NB4 (cell line): Measurements from ENCODE around the gene TEX22.

Experiments used
- CTCF ChIP-seq: IDR thresholded peaks from one replicate; pipeline ENCODE4 v1.5.1; 2012; ENCODE audit warnings: low read depth, low read length
- POLR2A ChIP-seq: IDR thresholded peaks from 2 replicates; pipeline ENCODE4 v1.6.1; 2011; ENCODE audit warnings: mild to moderate bottlenecking; ENCODE audit not compliant: insufficient read length; ENCODE audit errors: extremely low read depth

GRCh38 chr14:105439179-105439578 lies 40.8 kb downstream of the TEX22 start:
- no peak for TF ChIP-seq CTCF
- TF ChIP-seq POLR2A, result no peak
